Adrenal gland (tissue), 5 donors: ENCODE results near the gene TNC.

ENCODE experiments used
- CTCF ChIP-seq, 6 experiments: fragments of 450-650 bp in 4 of 6; fragments of 200-600 bp in 2 of 6; sonication (generic) in 1 of 6; IDR thresholded peaks; 1 replicate in 5 of 6; 2 replicates in 1 of 6; pipeline versions ENCODE4 v1.5.1 to v1.8.0; 2016 to 2021; ENCODE audit warnings: antibody characterized with exemption in 6 of 6, mild to moderate bottlenecking in 2 of 6, moderate library complexity in 1 of 6
- POLR2A ChIP-seq, 2 donors: fragments of 450-650 bp; IDR thresholded peaks; one replicate each; pipeline ENCODE4 v1.6.1; 2017; ENCODE audit warnings: antibody characterized with exemption in 2 of 2, mild to moderate bottlenecking in 2 of 2, moderate library complexity in 1 of 2
- donor health status: DM: no; HTN: no; CAD: no.

DNA sequence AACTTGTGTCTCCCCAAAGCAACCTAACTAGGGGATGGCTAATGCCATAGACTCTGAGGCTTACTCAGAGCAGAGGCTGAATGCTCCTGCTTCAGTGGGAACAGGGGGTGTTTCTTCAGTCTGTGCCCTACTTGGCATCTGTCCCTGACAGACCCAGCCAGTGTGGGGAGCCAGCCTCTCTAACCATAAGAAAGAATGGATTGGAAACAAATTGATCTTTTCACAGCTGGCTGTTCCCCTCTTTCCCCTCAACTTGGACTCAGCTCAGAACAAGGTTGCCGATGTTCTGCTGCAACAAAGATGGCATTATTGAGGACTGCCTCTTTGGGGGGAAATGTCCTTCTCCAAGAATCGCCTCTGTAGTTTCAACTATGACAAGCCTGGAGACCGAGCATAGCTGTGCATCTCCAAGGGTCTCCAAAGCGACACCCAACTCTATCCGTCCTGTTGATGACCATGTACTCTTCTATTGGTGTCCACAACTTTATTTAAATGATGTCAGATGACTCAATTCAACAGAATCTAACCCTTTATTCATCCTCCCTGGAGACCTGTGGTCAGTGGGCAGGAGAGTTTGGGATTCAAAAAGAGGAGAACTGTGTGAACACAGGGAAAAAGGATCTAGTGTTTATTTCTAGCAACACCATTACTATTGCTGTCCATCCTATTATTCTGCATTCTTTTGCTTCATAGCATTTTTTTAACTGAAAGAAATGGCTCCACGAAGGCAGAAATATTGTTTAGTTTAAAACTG lies 24.7 kb upstream of the TNC start:
- TF ChIP-seq CTCF (IDR thresholded peaks at IDR 0.05) (no peak), POLR2A (IDR thresholded peaks at IDR 0.05) (no peak)
